K562 (cell line): Measurements from ENCODE around the gene COL23A1. TPM values are rescaled to one million over a fixed set of nuclear protein-coding genes. Genes with fewer than 3 reads are reported as not detected.
A peak's percentile ranks its signal among the peaks of the same experiment; 100 is the strongest.

Source experiments
- DACH1 ChIP-seq: fragments of 450-650 bp; IDR thresholded peaks from 2 replicates; pipeline ENCODE4 v1.6.1; 2018; ENCODE audit not compliant: partially characterized antibody
- FIP1L1 ChIP-seq: fragments of 200-400 bp; formaldehyde crosslinking; IDR thresholded peaks from 2 replicates; pipeline ENCODE4 v1.6.1; 2018; ENCODE audit warnings: mild to moderate bottlenecking, low read depth, low read length; ENCODE audit not compliant: poor library complexity, severe bottlenecking
- FOXK2 ChIP-seq, 2 experiments: fragments of 450-650 bp; IDR thresholded peaks in 1 of 2; conservative IDR thresholded peaks in 1 of 2; 2 replicates each; pipeline ENCODE4 v1.6.1; 2016; ENCODE audit warnings: low read depth in 2 of 2, mild to moderate bottlenecking in 1 of 2
- KAT2B ChIP-seq: IDR thresholded peaks from one replicate; pipeline ENCODE4 v1.6.1; 2012; ENCODE audit warnings: low read depth, mild to moderate bottlenecking, control low read depth, inconsistent platforms, low read length, moderate library complexity
- NR4A1 ChIP-seq, 2 experiments: fragments of 250-450 bp in 1 of 2; fragments of 450-650 bp in 1 of 2; sonication (Bioruptor Pico) in 1 of 2; IDR thresholded peaks; 2 replicates each; pipeline versions ENCODE4 v1.4.0 to v1.6.1; 2016 to 2020; ENCODE audit warnings: mild to moderate bottlenecking in 2 of 2, missing compliant biosample characterization in 1 of 2, missing genetic modification characterization in 1 of 2, moderate library complexity in 1 of 2
- OTX1 ChIP-seq: fragments of 450-650 bp; formaldehyde crosslinking; IDR thresholded peaks from 2 replicates; pipeline ENCODE4 v1.4.0; 2022; ENCODE audit warnings: mild to moderate bottlenecking
- RBM14 ChIP-seq: fragments of 200-400 bp; formaldehyde crosslinking; IDR thresholded peaks from 2 replicates; pipeline ENCODE4 v1.6.1; 2018; ENCODE audit warnings: low read depth, mild to moderate bottlenecking, low read length, moderate library complexity, borderline replicate concordance; ENCODE audit not compliant: insufficient read depth
- RNF219 ChIP-seq: fragments of 250-450 bp; sonication (Bioruptor Pico); IDR thresholded peaks from 2 replicates; pipeline ENCODE4 v1.5.0; 2022; ENCODE audit warnings: mild to moderate bottlenecking
- SRSF3 ChIP-seq: fragments of 200-400 bp; formaldehyde crosslinking; IDR thresholded peaks from 2 replicates; pipeline ENCODE4 v1.6.1; 2016; ENCODE audit warnings: mild to moderate bottlenecking, low read length, moderate library complexity; ENCODE audit not compliant: insufficient read depth
- TFE3 ChIP-seq: fragments of 450-650 bp; formaldehyde crosslinking; IDR thresholded peaks from 2 replicates; pipeline ENCODE4 v1.4.0; 2020; ENCODE audit warnings: mild to moderate bottlenecking, mixed read lengths
- ZFPM2 ChIP-seq: fragments of 250-450 bp; sonication (Bioruptor Pico); IDR thresholded peaks from 2 replicates; pipeline ENCODE4 v1.5.1; 2022; ENCODE audit warnings: mild to moderate bottlenecking
- ZNF232 ChIP-seq: sonication (generic); formaldehyde crosslinking; IDR thresholded peaks from 2 replicates; pipeline ENCODE4 v1.8.0; 2022; ENCODE audit warnings: mild to moderate bottlenecking, missing genetic modification reagents
- ZNF655 ChIP-seq: fragments of 250-450 bp; sonication (Bioruptor Pico); IDR thresholded peaks from 2 replicates; pipeline ENCODE4 v1.5.0; 2021
- polyA plus RNA-seq, 8 experiments: library from polyadenylated mRNA; depleted of rRNA in 4 of 8; stranded (reverse) in 5 of 8; unstranded in 3 of 8; fragments of >200 nt; fragmentation: Nextera tagmentation in 2 of 8; fragmentation: Illumina TruSeq in 1 of 8; extraction: Ambion mirVana in 2 of 8; extraction: Trizol in 1 of 8; gene quantifications; 2 replicates each; pipeline versions ENCODE4 v1.2.1 to v1.2.3, GENCODE V29; 2011 to 2014; ENCODE audit warnings: inconsistent platforms in 1 of 8, missing spikeins in 1 of 8
- total RNA-seq, 7 experiments: library from RNA; depleted of rRNA in 6 of 7; stranded (reverse); fragments of >200 nt in 6 of 7; fragmentation: Illumina TruSeq in 2 of 7; extraction: Trizol in 2 of 7; gene quantifications; 2 replicates each; pipeline versions ENCODE4 v1.2.1 to v1.2.3, GENCODE V29; 2011 to 2021; ENCODE audit warnings: low replicate concordance in 1 of 7
- TF ChIP-seq, protein P1 (sequence below): fragments of 250-450 bp; sonication (Bioruptor Pico); IDR thresholded peaks from 2 replicates; pipeline ENCODE4 v1.9.0; 2021; ENCODE audit warnings: mild to moderate bottlenecking, inconsistent platforms
- TF ChIP-seq, protein P2 (sequence below): fragments of 250-450 bp; sonication (Bioruptor Pico); IDR thresholded peaks from 2 replicates; pipeline ENCODE4 v1.4.0; 2020
- TF ChIP-seq, protein P3 (sequence below): fragments of 250-450 bp; sonication (Bioruptor Pico); IDR thresholded peaks from 2 replicates; pipeline ENCODE4 v1.9.0; 2021; ENCODE audit warnings: mild to moderate bottlenecking

COL23A1 gene
- total and polyA plus RNA-seq, 9 of the 15 experiments (the other 6 are each of a cell fraction or from before 2014, with no cell fraction given), result 0.09 TPM; not detected in 8

GRCh38 chr5:178204182-178204934 is 385.8 kb downstream of the COL23A1 start, which contains the start of gene HNRNPAB (continued):
- TF ChIP-seq ZFPM2 (CRISPR knock-in tag), result peak; percentile 23; the same call in 1 of the 2 replicates
- TF ChIP-seq TFE3 (CRISPR knock-in tag), result peak; percentile 4; the same call in 1 of the 2 replicates
- TF ChIP-seq RNF219 (CRISPR knock-in tag), result no peak
- TF ChIP-seq, protein P1, sequence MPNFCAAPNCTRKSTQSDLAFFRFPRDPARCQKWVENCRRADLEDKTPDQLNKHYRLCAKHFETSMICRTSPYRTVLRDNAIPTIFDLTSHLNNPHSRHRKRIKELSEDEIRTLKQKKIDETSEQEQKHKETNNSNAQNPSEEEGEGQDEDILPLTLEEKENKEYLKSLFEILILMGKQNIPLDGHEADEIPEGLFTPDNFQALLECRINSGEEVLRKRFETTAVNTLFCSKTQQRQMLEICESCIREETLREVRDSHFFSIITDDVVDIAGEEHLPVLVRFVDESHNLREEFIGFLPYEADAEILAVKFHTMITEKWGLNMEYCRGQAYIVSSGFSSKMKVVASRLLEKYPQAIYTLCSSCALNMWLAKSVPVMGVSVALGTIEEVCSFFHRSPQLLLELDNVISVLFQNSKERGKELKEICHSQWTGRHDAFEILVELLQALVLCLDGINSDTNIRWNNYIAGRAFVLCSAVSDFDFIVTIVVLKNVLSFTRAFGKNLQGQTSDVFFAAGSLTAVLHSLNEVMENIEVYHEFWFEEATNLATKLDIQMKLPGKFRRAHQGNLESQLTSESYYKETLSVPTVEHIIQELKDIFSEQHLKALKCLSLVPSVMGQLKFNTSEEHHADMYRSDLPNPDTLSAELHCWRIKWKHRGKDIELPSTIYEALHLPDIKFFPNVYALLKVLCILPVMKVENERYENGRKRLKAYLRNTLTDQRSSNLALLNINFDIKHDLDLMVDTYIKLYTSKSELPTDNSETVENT (CRISPR knock-in tag), result peak; percentile 92
- peak; percentile 16 to 62; a peak in 3 of 4 replicates for TF ChIP-seq FOXK2 (conservative IDR thresholded peaks at IDR 0.05 in 1 of 2, IDR thresholded peaks at IDR 0.05 in 1 of 2; ENCODE audit: low read depth in 2 of 2)
- peak; percentile 47; the same call in 1 of the 2 replicates for TF ChIP-seq ZNF232 (CRISPR knock-in tag)
- TF ChIP-seq SRSF3, result no peak
- TF ChIP-seq DACH1, result no peak
- TF ChIP-seq, protein P2, sequence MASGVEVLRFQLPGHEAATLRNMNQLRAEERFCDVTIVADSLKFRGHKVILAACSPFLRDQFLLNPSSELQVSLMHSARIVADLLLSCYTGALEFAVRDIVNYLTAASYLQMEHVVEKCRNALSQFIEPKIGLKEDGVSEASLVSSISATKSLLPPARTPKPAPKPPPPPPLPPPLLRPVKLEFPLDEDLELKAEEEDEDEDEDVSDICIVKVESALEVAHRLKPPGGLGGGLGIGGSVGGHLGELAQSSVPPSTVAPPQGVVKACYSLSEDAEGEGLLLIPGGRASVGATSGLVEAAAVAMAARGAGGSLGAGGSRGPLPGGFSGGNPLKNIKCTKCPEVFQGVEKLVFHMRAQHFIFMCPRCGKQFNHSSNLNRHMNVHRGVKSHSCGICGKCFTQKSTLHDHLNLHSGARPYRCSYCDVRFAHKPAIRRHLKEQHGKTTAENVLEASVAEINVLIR (CRISPR knock-in tag), result 0 out of 2 replicates have a peak, but pooled peaks have one; percentile 32
- TF ChIP-seq, protein P3, sequence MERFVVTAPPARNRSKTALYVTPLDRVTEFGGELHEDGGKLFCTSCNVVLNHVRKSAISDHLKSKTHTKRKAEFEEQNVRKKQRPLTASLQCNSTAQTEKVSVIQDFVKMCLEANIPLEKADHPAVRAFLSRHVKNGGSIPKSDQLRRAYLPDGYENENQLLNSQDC (CRISPR knock-in tag), result peak; percentile 96
- peak; percentile 97 for TF ChIP-seq FIP1L1
- TF ChIP-seq KAT2B, result no peak
- peak; percentile 86; the same call in 1 of the 2 replicates for TF ChIP-seq RBM14
- peak; percentile 84; the same call in 1 of the 2 replicates for TF ChIP-seq OTX1 (CRISPR knock-in tag)
- TF ChIP-seq ZNF655 (CRISPR knock-in tag), result no peak
- no peak for TF ChIP-seq NR4A1 (CRISPR knock-in tag; IDR thresholded peaks at IDR 0.05)
- TF ChIP-seq NR4A1 (tag; IDR thresholded peaks at IDR 0.05), result 0 out of 2 replicates have a peak, but pooled peaks have one; percentile 28
